HL-60 (cell line): ENCODE data around the gene CD80.
"Not testable (repeated sequence)": the region's sequence is repeated elsewhere in the genome, so short reads cannot be mapped to it uniquely, and the experiment has no call there.

ENCODE experiments used
- DNase-seq, 2 experiments: peaks; one replicate each; pipeline ENCODE4 v3.0.0-alpha.2; 2010 to 2020; ENCODE audit warnings: low read depth in 1 of 2, low spot score in 1 of 2
- H3K27ac ChIP-seq: fragments of 250-450 bp; sonication (Bioruptor Pico); replicated peaks from 2 replicates; pipeline ENCODE4 v1.5.1; 2020; ENCODE audit warnings: mild to moderate bottlenecking, moderate library complexity
- H3K27me3 ChIP-seq: fragments of 250-450 bp; sonication (Bioruptor Pico); 2 replicates; pipeline ENCODE4 v1.5.1; 2021; ENCODE audit warnings: mild to moderate bottlenecking, moderate library complexity; ENCODE audit not compliant: insufficient read depth, poor library complexity, severe bottlenecking
- H3K4me3 ChIP-seq: replicated peaks from 2 replicates; pipeline ENCODE4 v1.5.1; 2011; ENCODE audit warnings: mild to moderate bottlenecking, control low read depth, low read length; ENCODE audit not compliant: insufficient read depth
- GABPA ChIP-seq: IDR thresholded peaks from 2 replicates; pipeline ENCODE4 v1.6.1; 2012; ENCODE audit warnings: low read depth
- POLR2AphosphoS5 ChIP-seq: IDR thresholded peaks from 2 replicates; pipeline ENCODE4 v1.6.1; 2012; ENCODE audit warnings: low read depth
- SPI1 ChIP-seq: IDR thresholded peaks from 2 replicates; pipeline ENCODE4 v1.6.1; 2012; ENCODE audit warnings: low read depth, mild to moderate bottlenecking, borderline replicate concordance
- TF ChIP-seq, protein P1 (sequence below): IDR thresholded peaks from one replicate; pipeline ENCODE4 v1.5.1; 2011; ENCODE audit warnings: low read length, control low read depth, inconsistent platforms; ENCODE audit not compliant: insufficient read depth
- TF ChIP-seq, protein P2 (sequence below): IDR thresholded peaks from 2 replicates; pipeline ENCODE4 v1.6.1; 2012; ENCODE audit warnings: low read depth; ENCODE audit not compliant: insufficient replicate concordance

Gene CD80

DNA sequence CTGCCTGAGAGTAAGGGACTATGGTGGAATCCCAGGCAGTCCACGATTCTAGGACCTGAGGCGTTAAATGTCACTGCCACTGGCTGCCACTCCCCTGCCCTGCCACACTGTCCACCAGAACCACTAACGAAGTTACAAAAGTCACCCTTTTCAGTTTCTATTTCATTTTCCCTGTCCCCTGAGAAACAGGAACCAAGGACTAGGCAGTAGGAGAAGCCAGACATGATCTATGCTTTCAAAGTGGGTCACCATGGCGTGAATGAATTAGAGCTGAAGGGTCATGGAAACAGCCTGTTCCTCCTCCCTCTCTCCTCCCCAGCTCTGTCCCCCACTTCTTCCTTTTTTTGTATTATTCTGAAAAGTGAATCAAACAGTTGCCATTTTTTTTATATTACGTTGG is 10.8 kb upstream of the CD80 start:
- DNase-seq: peak in 1 of 2 experiments; percentile 25
- TF ChIP-seq GABPA (no peak), SPI1 (no peak), POLR2AphosphoS5 (no peak)
- TF ChIP-seq, protein P1, sequence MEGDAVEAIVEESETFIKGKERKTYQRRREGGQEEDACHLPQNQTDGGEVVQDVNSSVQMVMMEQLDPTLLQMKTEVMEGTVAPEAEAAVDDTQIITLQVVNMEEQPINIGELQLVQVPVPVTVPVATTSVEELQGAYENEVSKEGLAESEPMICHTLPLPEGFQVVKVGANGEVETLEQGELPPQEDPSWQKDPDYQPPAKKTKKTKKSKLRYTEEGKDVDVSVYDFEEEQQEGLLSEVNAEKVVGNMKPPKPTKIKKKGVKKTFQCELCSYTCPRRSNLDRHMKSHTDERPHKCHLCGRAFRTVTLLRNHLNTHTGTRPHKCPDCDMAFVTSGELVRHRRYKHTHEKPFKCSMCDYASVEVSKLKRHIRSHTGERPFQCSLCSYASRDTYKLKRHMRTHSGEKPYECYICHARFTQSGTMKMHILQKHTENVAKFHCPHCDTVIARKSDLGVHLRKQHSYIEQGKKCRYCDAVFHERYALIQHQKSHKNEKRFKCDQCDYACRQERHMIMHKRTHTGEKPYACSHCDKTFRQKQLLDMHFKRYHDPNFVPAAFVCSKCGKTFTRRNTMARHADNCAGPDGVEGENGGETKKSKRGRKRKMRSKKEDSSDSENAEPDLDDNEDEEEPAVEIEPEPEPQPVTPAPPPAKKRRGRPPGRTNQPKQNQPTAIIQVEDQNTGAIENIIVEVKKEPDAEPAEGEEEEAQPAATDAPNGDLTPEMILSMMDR: no peak
- TF ChIP-seq, protein P2, sequence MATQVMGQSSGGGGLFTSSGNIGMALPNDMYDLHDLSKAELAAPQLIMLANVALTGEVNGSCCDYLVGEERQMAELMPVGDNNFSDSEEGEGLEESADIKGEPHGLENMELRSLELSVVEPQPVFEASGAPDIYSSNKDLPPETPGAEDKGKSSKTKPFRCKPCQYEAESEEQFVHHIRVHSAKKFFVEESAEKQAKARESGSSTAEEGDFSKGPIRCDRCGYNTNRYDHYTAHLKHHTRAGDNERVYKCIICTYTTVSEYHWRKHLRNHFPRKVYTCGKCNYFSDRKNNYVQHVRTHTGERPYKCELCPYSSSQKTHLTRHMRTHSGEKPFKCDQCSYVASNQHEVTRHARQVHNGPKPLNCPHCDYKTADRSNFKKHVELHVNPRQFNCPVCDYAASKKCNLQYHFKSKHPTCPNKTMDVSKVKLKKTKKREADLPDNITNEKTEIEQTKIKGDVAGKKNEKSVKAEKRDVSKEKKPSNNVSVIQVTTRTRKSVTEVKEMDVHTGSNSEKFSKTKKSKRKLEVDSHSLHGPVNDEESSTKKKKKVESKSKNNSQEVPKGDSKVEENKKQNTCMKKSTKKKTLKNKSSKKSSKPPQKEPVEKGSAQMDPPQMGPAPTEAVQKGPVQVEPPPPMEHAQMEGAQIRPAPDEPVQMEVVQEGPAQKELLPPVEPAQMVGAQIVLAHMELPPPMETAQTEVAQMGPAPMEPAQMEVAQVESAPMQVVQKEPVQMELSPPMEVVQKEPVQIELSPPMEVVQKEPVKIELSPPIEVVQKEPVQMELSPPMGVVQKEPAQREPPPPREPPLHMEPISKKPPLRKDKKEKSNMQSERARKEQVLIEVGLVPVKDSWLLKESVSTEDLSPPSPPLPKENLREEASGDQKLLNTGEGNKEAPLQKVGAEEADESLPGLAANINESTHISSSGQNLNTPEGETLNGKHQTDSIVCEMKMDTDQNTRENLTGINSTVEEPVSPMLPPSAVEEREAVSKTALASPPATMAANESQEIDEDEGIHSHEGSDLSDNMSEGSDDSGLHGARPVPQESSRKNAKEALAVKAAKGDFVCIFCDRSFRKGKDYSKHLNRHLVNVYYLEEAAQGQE: no peak
- Histone ChIP-seq H3K27ac (no peak overlapping the region), H3K4me3 (no peak overlapping the region), H3K27me3 (no peaks in the 10 kb centered on the region)

DNA sequence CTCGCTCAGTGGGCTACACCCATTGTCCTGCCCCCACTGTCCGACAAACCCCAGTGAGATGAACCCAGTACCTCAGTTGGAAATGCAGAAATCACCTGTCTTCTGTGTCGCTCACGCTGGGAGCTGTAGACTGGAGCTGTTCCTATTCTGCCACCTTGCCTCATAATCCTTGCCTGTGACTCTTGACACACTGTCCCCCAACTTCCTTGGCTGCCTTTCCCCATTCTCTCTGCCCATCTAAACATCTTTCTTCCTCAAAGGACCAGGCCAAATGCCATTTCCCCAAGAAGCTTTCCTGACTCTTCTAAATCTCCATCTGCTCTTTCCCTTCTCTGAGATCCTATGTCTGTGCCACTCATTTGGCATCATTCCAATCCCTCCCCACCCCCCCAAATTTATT is 9.7 kb upstream of the CD80 start:
- Histone ChIP-seq H3K27ac (no peak overlapping the region), H3K27me3 (no peaks in the 10 kb centered on the region), H3K4me3 (no peak overlapping the region)
- no peak for DNase-seq
- TF ChIP-seq SPI1 (no peak), POLR2AphosphoS5 (no peak), GABPA (no peak)
- TF ChIP-seq, protein P1: no peak
- TF ChIP-seq, protein P2: no peak

DNA sequence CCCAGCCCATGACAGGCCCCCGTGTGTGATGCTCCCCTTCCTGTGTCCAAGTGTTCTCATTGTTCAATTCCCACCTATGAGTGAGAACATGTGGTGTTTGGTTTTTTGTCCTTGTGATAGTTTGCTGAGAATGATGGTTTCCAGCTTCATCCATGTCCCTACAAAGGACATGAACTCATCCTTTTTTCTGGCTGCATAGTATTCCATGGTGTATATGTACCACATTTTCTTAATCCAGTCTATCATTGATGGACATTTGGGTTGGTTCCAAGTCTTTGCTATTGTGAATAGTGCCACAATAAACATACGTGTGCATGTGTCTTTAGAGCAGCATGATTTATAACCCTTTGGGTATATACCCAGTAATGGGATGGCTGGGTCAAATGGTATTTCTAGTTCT is 3.9 kb upstream of the CD80 start:
- not testable (repeated sequence) for H3K27ac ChIP-seq, DNase-seq, H3K27me3 ChIP-seq, H3K4me3 ChIP-seq

DNA sequence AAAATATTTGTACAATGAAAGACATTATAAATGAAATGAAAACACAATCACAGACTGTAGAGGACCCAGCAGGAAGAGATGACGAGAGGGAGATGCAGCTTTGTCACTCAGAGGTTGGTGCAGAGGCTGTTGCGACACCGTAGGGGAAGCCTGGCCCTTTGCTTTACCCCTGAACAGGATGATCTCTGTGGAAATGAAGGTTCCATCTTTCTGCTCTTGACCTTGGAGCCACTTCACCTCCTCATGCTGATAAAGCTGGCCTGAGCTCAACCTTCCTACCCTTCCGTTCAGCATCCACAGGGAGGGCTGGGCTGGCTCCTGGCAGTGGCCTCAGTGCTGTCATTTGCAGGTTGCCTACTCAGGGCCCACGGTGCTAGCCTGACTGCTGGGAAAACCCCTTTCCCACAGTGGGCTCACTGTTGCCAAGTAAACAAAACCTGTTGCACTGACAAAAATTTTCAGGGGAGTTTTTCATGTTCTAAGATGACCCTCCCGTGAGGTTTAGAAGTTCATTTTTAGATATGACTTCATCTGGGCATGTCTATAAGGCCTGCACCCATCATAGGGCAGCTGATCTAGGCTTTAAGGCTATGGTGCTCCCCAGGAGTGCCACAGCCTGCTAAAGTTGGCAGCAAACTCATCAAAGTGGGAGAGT is 3.0 kb upstream of the CD80 start:
- Histone ChIP-seq H3K4me3 (no peak overlapping the region), H3K27ac (no peak overlapping the region), H3K27me3 (no peaks in the 10 kb centered on the region)
- peak; percentile 56 to 71 for DNase-seq
- TF ChIP-seq, protein P1: no peak
- TF ChIP-seq GABPA: no peak
- TF ChIP-seq POLR2AphosphoS5: no peak
- no peak for TF ChIP-seq SPI1
- TF ChIP-seq, protein P2: no peak
